Hepatocyte (in vitro differentiated cells): ENCODE results near the gene SLC35F5.

ENCODE experiments used
- EZH2phosphoT487 ChIP-seq: fragments of 200-600 bp; sonication (generic); IDR thresholded peaks from one replicate; pipeline ENCODE4 v1.6.1; 2018; ENCODE audit warnings: antibody characterized with exemption, mild to moderate bottlenecking, low read depth, moderate library complexity; ENCODE audit not compliant: unreplicated experiment, severe bottlenecking
- TF ChIP-seq, protein P1 (sequence below): fragments of 200-600 bp; sonication (generic); IDR thresholded peaks from 2 replicates; pipeline ENCODE4 v1.5.1; 2016; ENCODE audit warnings: antibody characterized with exemption, mild to moderate bottlenecking; ENCODE audit not compliant: poor library complexity

DNA sequence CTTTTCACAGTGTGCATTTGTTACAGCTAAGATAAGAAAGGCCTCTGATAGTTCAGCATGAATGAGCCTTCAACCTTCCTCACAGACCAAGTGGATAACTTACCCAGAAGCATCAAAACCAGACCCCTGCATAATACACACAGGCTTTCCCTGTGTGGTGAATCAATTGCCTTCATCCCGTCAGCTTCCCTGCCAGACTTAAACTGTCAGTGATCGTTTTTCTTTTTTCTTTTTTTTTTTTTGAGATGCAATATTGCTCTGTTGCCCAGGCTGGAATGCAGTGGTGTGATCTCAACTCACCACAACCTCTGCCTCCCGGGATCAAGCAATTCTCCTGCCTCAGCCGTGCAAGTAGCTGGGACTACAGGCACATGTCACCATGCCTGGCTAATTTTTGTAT, 20.5 kb upstream of the SLC35F5 start:
- TF ChIP-seq, protein P1, sequence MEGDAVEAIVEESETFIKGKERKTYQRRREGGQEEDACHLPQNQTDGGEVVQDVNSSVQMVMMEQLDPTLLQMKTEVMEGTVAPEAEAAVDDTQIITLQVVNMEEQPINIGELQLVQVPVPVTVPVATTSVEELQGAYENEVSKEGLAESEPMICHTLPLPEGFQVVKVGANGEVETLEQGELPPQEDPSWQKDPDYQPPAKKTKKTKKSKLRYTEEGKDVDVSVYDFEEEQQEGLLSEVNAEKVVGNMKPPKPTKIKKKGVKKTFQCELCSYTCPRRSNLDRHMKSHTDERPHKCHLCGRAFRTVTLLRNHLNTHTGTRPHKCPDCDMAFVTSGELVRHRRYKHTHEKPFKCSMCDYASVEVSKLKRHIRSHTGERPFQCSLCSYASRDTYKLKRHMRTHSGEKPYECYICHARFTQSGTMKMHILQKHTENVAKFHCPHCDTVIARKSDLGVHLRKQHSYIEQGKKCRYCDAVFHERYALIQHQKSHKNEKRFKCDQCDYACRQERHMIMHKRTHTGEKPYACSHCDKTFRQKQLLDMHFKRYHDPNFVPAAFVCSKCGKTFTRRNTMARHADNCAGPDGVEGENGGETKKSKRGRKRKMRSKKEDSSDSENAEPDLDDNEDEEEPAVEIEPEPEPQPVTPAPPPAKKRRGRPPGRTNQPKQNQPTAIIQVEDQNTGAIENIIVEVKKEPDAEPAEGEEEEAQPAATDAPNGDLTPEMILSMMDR, result no peak
- TF ChIP-seq EZH2phosphoT487, result no peak
